Liver (tissue), 9 donors: ENCODE results near the gene COPS9. TPM values are rescaled to one million over a fixed set of nuclear protein-coding genes. Genes with fewer than 3 reads are reported as not detected.
A peak's percentile ranks its signal among the peaks of the same experiment; 100 is the strongest.

Experiments used
- DNase-seq: peaks from one replicate; pipeline ENCODE4 v3.0.0-alpha.2; 2017; ENCODE audit warnings: low spot score
- H3K27ac ChIP-seq, 2 donors: one replicate each; pipeline ENCODE4 v1.7.0; 2013; ENCODE audit warnings: inconsistent platforms in 2 of 2, low read length in 2 of 2, control low read depth in 1 of 2, low read depth in 1 of 2, mild to moderate bottlenecking in 1 of 2
- H3K27me3 ChIP-seq, 4 donors: one replicate each; pipeline versions ENCODE4 v1.6.1 to v1.7.0; 2013; ENCODE audit warnings: low read length in 3 of 4, inconsistent platforms in 1 of 4, mild to moderate bottlenecking in 1 of 4, moderate library complexity in 1 of 4; ENCODE audit not compliant: control insufficient read depth in 4 of 4, insufficient read depth in 4 of 4
- H3K36me3 ChIP-seq, 4 donors: one replicate each; pipeline versions ENCODE4 v1.6.1 to v1.7.0; 2013; ENCODE audit warnings: low read length in 3 of 4, mild to moderate bottlenecking in 3 of 4, low read depth in 1 of 4, moderate library complexity in 1 of 4; ENCODE audit not compliant: control insufficient read depth in 4 of 4, insufficient read depth in 3 of 4
- H3K4me1 ChIP-seq, 4 donors: one replicate each; pipeline versions ENCODE4 v1.6.1 to v1.7.0; 2013; ENCODE audit warnings: low read length in 3 of 4, mild to moderate bottlenecking in 3 of 4, moderate library complexity in 1 of 4; ENCODE audit not compliant: control insufficient read depth in 4 of 4, insufficient read depth in 4 of 4
- H3K4me3 ChIP-seq, 3 donors: one replicate each; pipeline versions ENCODE4 v1.6.1 to v1.7.0; 2013; ENCODE audit warnings: low read length in 3 of 3, control low read depth in 1 of 3, low read depth in 1 of 3, mild to moderate bottlenecking in 1 of 3
- H3K9ac ChIP-seq, 2 donors: one replicate each; pipeline ENCODE4 v1.7.0; 2013; ENCODE audit warnings: low read length in 2 of 2, mild to moderate bottlenecking in 2 of 2, moderate library complexity in 2 of 2, control low read depth in 1 of 2, low read depth in 1 of 2
- H3K9me3 ChIP-seq, 4 donors: one replicate each; pipeline versions ENCODE4 v1.6.1 to v1.7.0; 2013; ENCODE audit warnings: low read length in 3 of 4; ENCODE audit not compliant: control insufficient read depth in 4 of 4
- CTCF ChIP-seq: fragments of 150-350 bp; IDR thresholded peaks from 2 replicates; pipeline ENCODE4 v1.5.1; 2017; ENCODE audit warnings: improper control_type of control experiment, low read depth, low read length; ENCODE audit not compliant: missing input control
- EGR1 ChIP-seq, 2 donors: IDR thresholded peaks; 2 replicates each; pipeline ENCODE4 v1.6.1; 2016 to 2018; ENCODE audit warnings: antibody characterized with exemption in 2 of 2, low read depth in 2 of 2
- FOXA1 ChIP-seq: IDR thresholded peaks from 2 replicates; pipeline ENCODE4 v1.6.1; 2016; ENCODE audit warnings: antibody characterized with exemption
- FOXA2 ChIP-seq: IDR thresholded peaks from 2 replicates; pipeline ENCODE4 v1.6.1; 2016; ENCODE audit warnings: antibody characterized with exemption
- GABPA ChIP-seq, 2 donors: IDR thresholded peaks in 1 of 2; conservative IDR thresholded peaks in 1 of 2; 2 replicates each; pipeline ENCODE4 v1.6.1; 2016; ENCODE audit warnings: antibody characterized with exemption in 2 of 2, mild to moderate bottlenecking in 1 of 2, moderate library complexity in 1 of 2
- HNF4A ChIP-seq, 2 donors: conservative IDR thresholded peaks; 2 replicates each; pipeline ENCODE4 v1.6.1; 2016; ENCODE audit warnings: antibody characterized with exemption in 2 of 2, mild to moderate bottlenecking in 2 of 2
- HNF4G ChIP-seq: IDR thresholded peaks from 2 replicates; pipeline ENCODE4 v1.6.1; 2016; ENCODE audit warnings: antibody characterized with exemption
- JUND ChIP-seq, 2 donors: IDR thresholded peaks; 2 replicates each; pipeline ENCODE4 v1.6.1; 2016; ENCODE audit warnings: antibody characterized with exemption in 2 of 2
- NR2F2 ChIP-seq: IDR thresholded peaks from 2 replicates; pipeline ENCODE4 v1.6.1; 2016; ENCODE audit warnings: antibody characterized with exemption
- RAD21 ChIP-seq, 2 donors: IDR thresholded peaks; 2 replicates each; pipeline ENCODE4 v1.6.1; 2016; ENCODE audit warnings: antibody characterized with exemption in 2 of 2, mild to moderate bottlenecking in 2 of 2
- RXRA ChIP-seq, 2 donors: IDR thresholded peaks; 2 replicates each; pipeline ENCODE4 v1.6.1; 2017 to 2018; ENCODE audit warnings: antibody characterized with exemption in 2 of 2, mild to moderate bottlenecking in 1 of 2
- SP1 ChIP-seq: IDR thresholded peaks from 2 replicates; pipeline ENCODE4 v1.6.1; 2018; ENCODE audit warnings: antibody characterized with exemption, mild to moderate bottlenecking
- TAF1 ChIP-seq: conservative IDR thresholded peaks from 2 replicates; pipeline ENCODE4 v1.6.1; 2016; ENCODE audit warnings: antibody characterized with exemption, mild to moderate bottlenecking
- ZBTB33 ChIP-seq: IDR thresholded peaks from 2 replicates; pipeline ENCODE4 v1.6.1; 2016; ENCODE audit warnings: antibody characterized with exemption
- WGBS: extraction: QIAGEN DNeasy Blood & Tissue Kit; methylation state at CpG from one replicate; pipeline ENCODE4 v1.1.7; 2013; 5-methylcytosine and 5-hydroxymethylcytosine counted together
- polyA plus RNA-seq, 2 donors: library from polyadenylated mRNA; stranded (reverse) in 1 of 2; unstranded in 1 of 2; fragments of 200-250 nt in 1 of 2; fragments of >200 nt in 1 of 2; fragmentation: Nextera tagmentation in 1 of 2; extraction: Ambion mirVana in 1 of 2; gene quantifications; one replicate each; pipeline versions ENCODE4 v1.2.1 to v1.2.3, GENCODE V29; 2013 to 2015
- total RNA-seq, 2 donors: library from RNA; depleted of rRNA; stranded (reverse); fragments of >200 nt; gene quantifications; one replicate each; pipeline ENCODE4 v1.2.3, GENCODE V29; 2014
- TF ChIP-seq, protein P1 (sequence below): IDR thresholded peaks from 2 replicates; pipeline ENCODE4 v1.6.1; 2016; ENCODE audit warnings: antibody characterized with exemption, mild to moderate bottlenecking
- TF ChIP-seq, protein P2 (sequence below): IDR thresholded peaks from 2 replicates; pipeline ENCODE4 v1.6.1; 2016; ENCODE audit warnings: antibody characterized with exemption
- donor health status: healthy.
- donor health status: healthy.
- donor health status: healthy.
- donor health status: healthy.
- donor health status: healthy.

The COPS9 gene
- total and polyA plus RNA-seq, 4 donors = 12.9 to 138 (median 79.6) TPM

GRCh38 chr2:240109386-240109785 is 26.7 kb downstream of the COPS9 start:
- no peak overlapping the region for H3K27ac ChIP-seq
- H3K4me3 ChIP-seq = no peak overlapping the region
- no peaks in the 10 kb centered on the region for H3K27me3 ChIP-seq
- 68% methylated on average over 11 of the region's 11 CpGs for WGBS
- H3K9ac ChIP-seq = no peak overlapping the region
- no peaks in the 10 kb centered on the region for H3K9me3 ChIP-seq
- no peaks in the 10 kb centered on the region for H3K4me1 ChIP-seq
- peak; percentile 30 for DNase-seq
- TF ChIP-seq FOXA2 (no peak), JUND (IDR thresholded peaks at IDR 0.05) (no peak), SP1 (no peak), ZBTB33 (no peak), CTCF (no peak), TAF1 (no peak), HNF4A (conservative IDR thresholded peaks at IDR 0.05) (no peak), NR2F2 (no peak), FOXA1 (no peak), HNF4G (no peak), RXRA (IDR thresholded peaks at IDR 0.05) (no peak)
- no peaks in the 10 kb centered on the region for H3K36me3 ChIP-seq

DNA sequence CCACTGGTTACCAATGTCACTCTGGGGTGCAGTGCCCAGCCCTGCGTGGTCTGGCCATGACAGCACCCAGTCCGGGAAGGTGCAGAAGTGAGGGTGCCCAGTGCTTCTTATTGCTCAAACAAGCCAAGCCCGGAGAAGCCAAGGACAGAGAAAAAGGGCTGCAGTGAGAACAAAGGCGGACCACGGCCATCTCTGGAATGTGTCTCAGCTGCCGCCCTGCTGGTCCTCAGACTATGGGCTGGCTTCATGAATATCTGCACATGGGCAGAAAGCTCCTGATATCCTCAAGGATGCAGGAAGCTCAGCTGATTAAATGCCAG is 28.7 kb downstream of the COPS9 start:
- Histone ChIP-seq H3K36me3 (no peaks in the 10 kb centered on the region), H3K9me3 (no peaks in the 10 kb centered on the region), H3K4me3 (no peak overlapping the region), H3K9ac (no peak overlapping the region), H3K4me1 (no peaks in the 10 kb centered on the region), H3K27me3 (no peaks in the 10 kb centered on the region), H3K27ac (no peak overlapping the region)
- 69% methylated on average over 6 of the region's 6 CpGs for WGBS
- no peak for TF ChIP-seq GABPA (IDR thresholded peaks at IDR 0.05 in 1 of 2, conservative IDR thresholded peaks at IDR 0.05 in 1 of 2)
- TF ChIP-seq CTCF = no peak
- no peak for TF ChIP-seq RAD21 (IDR thresholded peaks at IDR 0.05)
- TF ChIP-seq, protein P1, sequence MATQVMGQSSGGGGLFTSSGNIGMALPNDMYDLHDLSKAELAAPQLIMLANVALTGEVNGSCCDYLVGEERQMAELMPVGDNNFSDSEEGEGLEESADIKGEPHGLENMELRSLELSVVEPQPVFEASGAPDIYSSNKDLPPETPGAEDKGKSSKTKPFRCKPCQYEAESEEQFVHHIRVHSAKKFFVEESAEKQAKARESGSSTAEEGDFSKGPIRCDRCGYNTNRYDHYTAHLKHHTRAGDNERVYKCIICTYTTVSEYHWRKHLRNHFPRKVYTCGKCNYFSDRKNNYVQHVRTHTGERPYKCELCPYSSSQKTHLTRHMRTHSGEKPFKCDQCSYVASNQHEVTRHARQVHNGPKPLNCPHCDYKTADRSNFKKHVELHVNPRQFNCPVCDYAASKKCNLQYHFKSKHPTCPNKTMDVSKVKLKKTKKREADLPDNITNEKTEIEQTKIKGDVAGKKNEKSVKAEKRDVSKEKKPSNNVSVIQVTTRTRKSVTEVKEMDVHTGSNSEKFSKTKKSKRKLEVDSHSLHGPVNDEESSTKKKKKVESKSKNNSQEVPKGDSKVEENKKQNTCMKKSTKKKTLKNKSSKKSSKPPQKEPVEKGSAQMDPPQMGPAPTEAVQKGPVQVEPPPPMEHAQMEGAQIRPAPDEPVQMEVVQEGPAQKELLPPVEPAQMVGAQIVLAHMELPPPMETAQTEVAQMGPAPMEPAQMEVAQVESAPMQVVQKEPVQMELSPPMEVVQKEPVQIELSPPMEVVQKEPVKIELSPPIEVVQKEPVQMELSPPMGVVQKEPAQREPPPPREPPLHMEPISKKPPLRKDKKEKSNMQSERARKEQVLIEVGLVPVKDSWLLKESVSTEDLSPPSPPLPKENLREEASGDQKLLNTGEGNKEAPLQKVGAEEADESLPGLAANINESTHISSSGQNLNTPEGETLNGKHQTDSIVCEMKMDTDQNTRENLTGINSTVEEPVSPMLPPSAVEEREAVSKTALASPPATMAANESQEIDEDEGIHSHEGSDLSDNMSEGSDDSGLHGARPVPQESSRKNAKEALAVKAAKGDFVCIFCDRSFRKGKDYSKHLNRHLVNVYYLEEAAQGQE = no peak
- no peak for TF ChIP-seq HNF4A (conservative IDR thresholded peaks at IDR 0.05)
- TF ChIP-seq EGR1 (IDR thresholded peaks at IDR 0.05; ENCODE audit: low read depth in 2 of 2) = no peak
- TF ChIP-seq FOXA2 = no peak
- TF ChIP-seq NR2F2 = no peak
- TF ChIP-seq, protein P2, sequence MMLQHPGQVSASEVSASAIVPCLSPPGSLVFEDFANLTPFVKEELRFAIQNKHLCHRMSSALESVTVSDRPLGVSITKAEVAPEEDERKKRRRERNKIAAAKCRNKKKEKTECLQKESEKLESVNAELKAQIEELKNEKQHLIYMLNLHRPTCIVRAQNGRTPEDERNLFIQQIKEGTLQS = no peak
- TF ChIP-seq HNF4G = no peak
- DNase-seq = no peak
